Endodermal cell (in vitro differentiated cells): ENCODE measurements around the gene ISYNA1. TPM values are rescaled to one million over a fixed set of nuclear protein-coding genes. Genes with fewer than 3 reads are reported as not detected.

Experiments used
- DNase-seq: peaks from one replicate; pipeline ENCODE4 v3.0.0-alpha.2; 2017
- H3K27ac ChIP-seq: 2 replicates; pipeline ENCODE4 v1.5.1; 2013; ENCODE audit warnings: mild to moderate bottlenecking, low read depth, low read length, moderate library complexity
- H3K27me3 ChIP-seq: 2 replicates; pipeline ENCODE4 v1.6.1; 2013; ENCODE audit warnings: mild to moderate bottlenecking, low read length, moderate library complexity; ENCODE audit not compliant: insufficient read depth, control insufficient read depth, poor library complexity, severe bottlenecking
- H3K36me3 ChIP-seq: 2 replicates; pipeline ENCODE4 v1.7.0; 2013; ENCODE audit warnings: mild to moderate bottlenecking, low read length, moderate library complexity; ENCODE audit not compliant: control insufficient read depth, insufficient read depth
- H3K4me1 ChIP-seq: one replicate; pipeline ENCODE4 v1.7.0; 2013; ENCODE audit warnings: low read length; ENCODE audit not compliant: control insufficient read depth, insufficient read depth
- H3K4me3 ChIP-seq: 2 replicates; pipeline ENCODE4 v1.5.1; 2013; ENCODE audit warnings: mild to moderate bottlenecking, low read length, moderate library complexity
- H3K9ac ChIP-seq: 2 replicates; pipeline ENCODE4 v1.6.1; 2013; ENCODE audit warnings: mild to moderate bottlenecking, low read length, moderate library complexity; ENCODE audit not compliant: poor library complexity, severe bottlenecking; ENCODE audit errors: extremely low read depth
- H3K9me3 ChIP-seq: 2 replicates; pipeline ENCODE4 v1.6.1; 2013; ENCODE audit warnings: mild to moderate bottlenecking, low read length, moderate library complexity; ENCODE audit not compliant: control insufficient read depth
- H3K27ac Mint-ChIP-seq: 2 replicates; pipeline ENCODE4 v1.8.0; 2020; ENCODE audit warnings: mixed read lengths
- H3K27me3 Mint-ChIP-seq: 2 replicates; pipeline ENCODE4 v1.8.0; 2021; ENCODE audit warnings: mild to moderate bottlenecking, mixed read lengths; ENCODE audit not compliant: insufficient read depth
- H3K36me3 Mint-ChIP-seq: 2 replicates; pipeline ENCODE4 v1.8.0; 2020; ENCODE audit warnings: low read depth, mixed read lengths
- H3K4me1 Mint-ChIP-seq: 2 replicates; pipeline ENCODE4 v1.8.0; 2020; ENCODE audit warnings: mixed read lengths
- H3K4me3 Mint-ChIP-seq: 2 replicates; pipeline ENCODE4 v1.8.0; 2020; ENCODE audit warnings: mild to moderate bottlenecking, moderate library complexity, mixed read lengths
- H3K9me3 Mint-ChIP-seq: 2 replicates; pipeline ENCODE4 v1.8.0; 2020; ENCODE audit warnings: mild to moderate bottlenecking, mixed read lengths
- CTCF ChIP-seq: fragments of 200-600 bp; sonication (generic); conservative IDR thresholded peaks from 2 replicates; pipeline ENCODE4 v1.5.0; 2021; ENCODE audit warnings: antibody characterized with exemption, mild to moderate bottlenecking
- whole genome bisulfite sequencing, 2 experiments: methylation state at CpG; one replicate each; pipeline versions ENCODE4 v1.1.5 to v1.1.7; 2013; ENCODE audit warnings: missing lambda C conversion rate in 2 of 2, mixed read lengths in 1 of 2; ENCODE audit not compliant: insufficient coverage in 1 of 2, insufficient read length in 1 of 2; 5-methylcytosine and 5-hydroxymethylcytosine counted together
- total RNA-seq, 2 donors: library from RNA; stranded (reverse); fragmentation: NEBNext Ultra II Directional in 1 of 2; extraction: Animal tissue kit (Norgen Biotek cat#: 25700) in 1 of 2; gene quantifications; 2 replicates in 1 of 2; 3 replicates in 1 of 2; pipeline ENCODE4 v1.2.1, GENCODE V29; 2021

The ISYNA1 gene
- total RNA-seq, 2 donors from 2014 or later, result 156 to 212 TPM

- Histone ChIP-seq H3K36me3 (no peaks in the 10 kb centered on the region), H3K9ac (no peak overlapping the region), H3K9me3 (no peaks in the 10 kb centered on the region), H3K4me3 (no peak overlapping the region), H3K4me1 (peaks cover 7% of the 10 kb centered on the region), H3K27me3 (no peaks in the 10 kb centered on the region), H3K27ac (peak overlapping the region; percentile 94)
- Mint-ChIP-seq H3K27ac (no peak overlapping the region), H3K4me3 (peak overlapping the region; percentile 45), H3K36me3 (no peaks in the 10 kb centered on the region), H3K27me3 (peaks cover 9% of the 10 kb centered on the region), H3K4me1 (peaks cover 9% of the 10 kb centered on the region), H3K9me3 (no peaks in the 10 kb centered on the region)
- DNase-seq, result no peak
- no peak for TF ChIP-seq CTCF
- 54 to 94% methylated on average over 6 to 17 of the region's 17 CpGs for WGBS, 2 experiments
These were observed 9.7 kb downstream of the ISYNA1 start for GRCh38 chr19:18428173-18428786.

- H3K36me3 Mint-ChIP-seq, result no peaks in the 10 kb centered on the region
- Histone ChIP-seq H3K27me3 (no peaks in the 10 kb centered on the region), H3K4me1 (peaks cover 2% of the 10 kb centered on the region), H3K9ac (no peak overlapping the region), H3K36me3 (no peaks in the 10 kb centered on the region), H3K27ac (peak overlapping the region; percentile 94), H3K4me3 (no peak overlapping the region), H3K9me3 (no peaks in the 10 kb centered on the region)
- peaks cover 9% of the 10 kb centered on the region for H3K4me1 Mint-ChIP-seq
- no peak for TF ChIP-seq CTCF
- H3K4me3 Mint-ChIP-seq, result no peak overlapping the region
- H3K27ac Mint-ChIP-seq, result no peak overlapping the region
- DNase-seq, result no peak
- H3K9me3 Mint-ChIP-seq, result no peaks in the 10 kb centered on the region
- H3K27me3 Mint-ChIP-seq, result peaks cover 15% of the 10 kb centered on the region
- 94% methylated on average over 12 of the region's 12 CpGs; no CpG with 5 or more reads in 1 of the 2 experiments for whole genome bisulfite sequencing, 2 experiments
These were observed 10.2 kb downstream of the ISYNA1 start for GRCh38 chr19:18427743-18428113.

GRCh38 chr19:18427080-18427742 lies 10.7 kb downstream of the ISYNA1 start:
- Histone ChIP-seq H3K9me3 (no peaks in the 10 kb centered on the region), H3K9ac (no peak overlapping the region), H3K27me3 (no peaks in the 10 kb centered on the region), H3K4me3 (no peak overlapping the region), H3K36me3 (no peaks in the 10 kb centered on the region), H3K27ac (peak overlapping the region; percentile 94), H3K4me1 (no peaks in the 10 kb centered on the region)
- H3K4me3 Mint-ChIP-seq, result no peak overlapping the region
- DNase-seq, result peak; percentile 48
- peaks cover 9% of the 10 kb centered on the region for H3K4me1 Mint-ChIP-seq
- no peaks in the 10 kb centered on the region for H3K36me3 Mint-ChIP-seq
- 89 to 93% methylated on average over 11 to 16 of the region's 16 CpGs for WGBS, 2 experiments
- TF ChIP-seq CTCF, result no peak
- H3K27me3 Mint-ChIP-seq, result peaks cover 18% of the 10 kb centered on the region
- no peak overlapping the region for H3K27ac Mint-ChIP-seq
- H3K9me3 Mint-ChIP-seq, result no peaks in the 10 kb centered on the region
